ENCODE data around the gene COL6A5. TPM values are rescaled to one million over a fixed set of nuclear protein-coding genes. Genes with fewer than 3 reads are reported as not detected.

The COL6A5 gene
- total RNA-seq, 1 experiment from 2014 or later = not detected

DNA sequence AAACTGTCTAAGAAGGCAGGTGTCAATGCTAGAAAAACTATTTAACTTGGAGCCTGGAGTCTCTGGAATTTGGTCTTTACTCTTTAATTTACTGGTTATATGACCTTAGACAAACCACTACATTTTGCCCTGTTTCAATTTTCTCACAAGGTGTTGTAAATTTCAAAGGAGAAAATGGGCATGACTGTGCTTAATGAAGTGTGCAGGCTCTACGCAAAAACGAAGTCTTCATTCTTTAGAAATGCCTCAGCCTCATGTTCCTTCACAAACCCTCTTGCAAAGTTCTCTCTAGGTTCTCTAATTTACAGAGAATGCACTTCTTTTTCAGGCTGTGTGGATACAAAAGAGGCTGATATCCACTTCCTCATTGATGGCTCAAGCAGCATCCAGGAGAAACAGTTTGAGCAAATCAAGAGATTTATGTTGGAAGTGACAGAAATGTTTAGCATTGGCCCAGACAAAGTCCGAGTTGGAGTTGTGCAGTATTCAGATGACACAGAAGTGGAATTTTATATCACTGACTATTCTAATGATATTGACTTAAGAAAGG, 39.1 kb downstream of the COL6A5 start:
- TF ChIP-seq, protein P1, sequence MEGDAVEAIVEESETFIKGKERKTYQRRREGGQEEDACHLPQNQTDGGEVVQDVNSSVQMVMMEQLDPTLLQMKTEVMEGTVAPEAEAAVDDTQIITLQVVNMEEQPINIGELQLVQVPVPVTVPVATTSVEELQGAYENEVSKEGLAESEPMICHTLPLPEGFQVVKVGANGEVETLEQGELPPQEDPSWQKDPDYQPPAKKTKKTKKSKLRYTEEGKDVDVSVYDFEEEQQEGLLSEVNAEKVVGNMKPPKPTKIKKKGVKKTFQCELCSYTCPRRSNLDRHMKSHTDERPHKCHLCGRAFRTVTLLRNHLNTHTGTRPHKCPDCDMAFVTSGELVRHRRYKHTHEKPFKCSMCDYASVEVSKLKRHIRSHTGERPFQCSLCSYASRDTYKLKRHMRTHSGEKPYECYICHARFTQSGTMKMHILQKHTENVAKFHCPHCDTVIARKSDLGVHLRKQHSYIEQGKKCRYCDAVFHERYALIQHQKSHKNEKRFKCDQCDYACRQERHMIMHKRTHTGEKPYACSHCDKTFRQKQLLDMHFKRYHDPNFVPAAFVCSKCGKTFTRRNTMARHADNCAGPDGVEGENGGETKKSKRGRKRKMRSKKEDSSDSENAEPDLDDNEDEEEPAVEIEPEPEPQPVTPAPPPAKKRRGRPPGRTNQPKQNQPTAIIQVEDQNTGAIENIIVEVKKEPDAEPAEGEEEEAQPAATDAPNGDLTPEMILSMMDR (IDR thresholded peaks at IDR 0.05; ENCODE audit: unreplicated experiment) = no peak
- H3K4me1 Mint-ChIP-seq (ENCODE audit: insufficient read depth, unreplicated experiment) = no peaks in the 10 kb centered on the region
- intact Hi-C loops (cut with micrococcal nuclease) = no loop called here
- CTCF ChIA-PET = no interaction called here
- no peak overlapping the region for H3K27ac Mint-ChIP-seq (ENCODE audit: low read depth, unreplicated experiment)
- POLR2A ChIA-PET = no interaction called here
- no peak overlapping the region for H3K4me3 Mint-ChIP-seq (ENCODE audit: unreplicated experiment)
- H3K27me3 Mint-ChIP-seq (ENCODE audit: insufficient read depth, unreplicated experiment) = no peaks in the 10 kb centered on the region
- no peaks in the 10 kb centered on the region for H3K36me3 Mint-ChIP-seq (ENCODE audit: insufficient read depth, unreplicated experiment)
- no peaks in the 10 kb centered on the region for H3K9me3 Mint-ChIP-seq (ENCODE audit: unreplicated experiment)
- no TSS peak for BruUV-seq (replicated peaks)
- DNase-seq (ENCODE audit: unreplicated experiment) = no peak

DNA sequence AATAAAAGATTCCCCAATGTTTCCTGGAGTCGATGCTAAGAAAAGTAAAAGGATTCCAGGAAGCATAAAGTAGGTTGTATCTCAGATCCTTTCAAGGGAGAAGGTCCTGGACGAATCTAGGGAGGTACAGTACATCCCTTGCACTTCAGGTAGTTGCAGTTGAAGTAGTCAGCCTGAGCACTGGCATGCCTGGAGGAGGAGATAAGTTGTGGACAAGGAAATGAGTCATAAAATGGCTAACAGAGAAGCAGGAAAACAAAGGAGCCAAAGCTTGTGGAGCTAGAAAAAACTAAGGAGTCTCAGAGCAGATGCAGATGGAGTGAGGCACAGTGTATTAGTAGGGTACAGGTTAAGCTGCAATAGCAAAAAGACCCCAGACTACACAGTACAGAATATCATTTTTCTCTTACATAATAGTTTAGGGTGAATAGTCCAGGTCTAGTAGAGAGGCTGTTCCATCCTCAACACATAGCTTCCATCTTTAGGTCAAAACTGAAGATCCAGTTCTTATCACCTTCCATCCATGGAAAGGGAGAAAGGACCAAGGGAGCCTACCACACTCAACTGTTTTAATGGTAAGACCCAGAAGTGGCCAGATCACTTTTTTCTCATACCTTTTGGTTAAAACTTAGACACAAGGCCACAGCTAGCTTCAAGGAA, 41.3 kb downstream of the COL6A5 start:
- Mint-ChIP-seq H3K27me3 (ENCODE audit: insufficient read depth, unreplicated experiment) (no peaks in the 10 kb centered on the region), H3K4me1 (ENCODE audit: insufficient read depth, unreplicated experiment) (no peaks in the 10 kb centered on the region), H3K36me3 (ENCODE audit: insufficient read depth, unreplicated experiment) (no peaks in the 10 kb centered on the region), H3K27ac (ENCODE audit: low read depth, unreplicated experiment) (no peak overlapping the region), H3K4me3 (ENCODE audit: unreplicated experiment) (no peak overlapping the region), H3K9me3 (ENCODE audit: unreplicated experiment) (no peaks in the 10 kb centered on the region)
- DNase-seq (ENCODE audit: unreplicated experiment) = peak; percentile 48
- ChIA-PET POLR2A (no interaction called here), CTCF (no interaction called here)
- intact Hi-C loops (cut with micrococcal nuclease) = no loop called here
- TF ChIP-seq, protein P1 (IDR thresholded peaks at IDR 0.05; ENCODE audit: unreplicated experiment) = no peak
- no TSS peak for BruUV-seq (replicated peaks)

DNA sequence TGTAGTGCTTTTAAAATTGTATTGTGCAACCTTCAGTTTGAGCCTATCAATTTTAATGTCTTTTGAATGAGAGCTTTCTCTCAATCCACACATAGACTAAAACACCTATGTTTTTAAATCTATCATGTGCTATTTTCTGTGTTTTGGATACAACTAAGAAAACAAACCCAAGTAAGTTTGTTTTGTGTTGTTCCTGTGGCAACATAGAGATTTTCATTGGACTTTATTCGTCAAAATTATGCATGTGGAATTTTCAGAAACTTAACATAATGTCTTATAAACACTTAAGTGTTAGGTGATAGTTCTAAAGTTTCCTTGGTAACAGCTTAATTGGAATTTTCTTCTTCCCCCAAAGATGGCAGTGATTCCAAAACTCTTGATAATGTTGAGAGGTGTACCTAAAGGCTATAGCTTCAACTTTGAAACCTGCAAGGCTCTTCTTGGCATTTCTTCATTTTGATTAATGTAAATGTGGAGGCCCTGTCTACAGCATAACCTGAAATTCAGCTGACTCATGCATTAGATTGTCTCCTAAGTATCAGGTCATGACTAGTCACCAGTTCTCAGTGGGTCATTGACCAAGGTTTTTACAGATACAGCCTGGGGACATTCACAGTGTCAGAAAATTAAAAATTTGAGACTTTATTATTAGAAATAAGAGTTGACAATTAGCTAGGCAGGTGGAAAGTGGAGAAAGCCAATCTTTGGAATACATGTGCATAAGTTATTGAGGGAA, 44.4 kb downstream of the COL6A5 start:
- H3K36me3 Mint-ChIP-seq (ENCODE audit: insufficient read depth, unreplicated experiment) = no peaks in the 10 kb centered on the region
- ChIA-PET POLR2A (interaction anchor here (1.0 kb wide), 1 partner anchor 8 kb away, joined by 5 read pairs; no protein-coding TSS in a partner anchor), CTCF (interaction anchor here (0.6 to 1.0 kb wide), 3 partner anchors 40 to 1240 kb away, joined by 3 to 4 read pairs (median 3); no protein-coding TSS in a partner anchor)
- no peak overlapping the region for H3K4me3 Mint-ChIP-seq (ENCODE audit: unreplicated experiment)
- H3K27me3 Mint-ChIP-seq (ENCODE audit: insufficient read depth, unreplicated experiment) = no peaks in the 10 kb centered on the region
- no peak for DNase-seq (ENCODE audit: unreplicated experiment)
- H3K4me1 Mint-ChIP-seq (ENCODE audit: insufficient read depth, unreplicated experiment) = no peaks in the 10 kb centered on the region
- TF ChIP-seq, protein P1 (IDR thresholded peaks at IDR 0.05; ENCODE audit: unreplicated experiment) = no peak
- no TSS peak for BruUV-seq (replicated peaks)
- H3K27ac Mint-ChIP-seq (ENCODE audit: low read depth, unreplicated experiment) = no peak overlapping the region
- H3K9me3 Mint-ChIP-seq (ENCODE audit: unreplicated experiment) = no peaks in the 10 kb centered on the region
- intact Hi-C loops (cut with micrococcal nuclease) = no loop called here

DNA sequence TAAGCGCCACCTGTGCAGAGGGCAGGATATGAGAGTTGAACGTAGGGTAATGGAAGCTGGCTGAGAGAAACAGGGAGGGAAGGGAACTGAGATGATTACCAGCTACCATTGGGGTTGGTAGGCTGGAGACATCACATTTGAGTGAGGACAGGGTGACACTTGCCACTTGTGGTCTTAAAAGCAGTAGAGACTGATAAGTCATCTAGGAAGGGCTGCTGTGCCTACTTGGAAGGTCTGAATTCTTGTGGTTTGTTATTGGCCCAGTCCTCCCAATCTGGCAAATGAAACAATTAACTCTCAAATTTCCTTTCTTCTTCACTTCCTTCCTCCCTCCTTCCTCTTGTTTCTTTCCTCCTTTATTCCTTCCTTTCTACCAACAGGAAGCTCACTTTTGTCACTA, 46.8 kb downstream of the COL6A5 start:
- H3K27ac Mint-ChIP-seq (ENCODE audit: low read depth, unreplicated experiment) = no peak overlapping the region
- no TSS peak for BruUV-seq (replicated peaks)
- no peaks in the 10 kb centered on the region for H3K36me3 Mint-ChIP-seq (ENCODE audit: insufficient read depth, unreplicated experiment)
- H3K4me3 Mint-ChIP-seq (ENCODE audit: unreplicated experiment) = no peak overlapping the region
- H3K27me3 Mint-ChIP-seq (ENCODE audit: insufficient read depth, unreplicated experiment) = no peaks in the 10 kb centered on the region
- peaks cover 6% of the 10 kb centered on the region for H3K4me1 Mint-ChIP-seq (ENCODE audit: insufficient read depth, unreplicated experiment)
- intact Hi-C loops (cut with micrococcal nuclease) = no loop called here
- no peaks in the 10 kb centered on the region for H3K9me3 Mint-ChIP-seq (ENCODE audit: unreplicated experiment)
- ChIA-PET CTCF (no interaction called here), POLR2A (no interaction called here)
- DNase-seq (ENCODE audit: unreplicated experiment) = no peak
- TF ChIP-seq, protein P1 (IDR thresholded peaks at IDR 0.05; ENCODE audit: unreplicated experiment) = no peak
